AG09319 (cell line): ENCODE results near the gene WDR83.

Experiments used
- DNase-seq: peaks from one replicate; pipeline ENCODE4 v3.0.0-alpha.2; 2010; ENCODE audit warnings: low read depth; ENCODE audit errors: extremely low read depth
- TF ChIP-seq, protein P1 (sequence below): IDR thresholded peaks from 2 replicates; pipeline ENCODE4 v1.5.1; 2011; ENCODE audit warnings: low read depth, mild to moderate bottlenecking, inconsistent platforms, low read length, moderate library complexity

Gene WDR83

DNA sequence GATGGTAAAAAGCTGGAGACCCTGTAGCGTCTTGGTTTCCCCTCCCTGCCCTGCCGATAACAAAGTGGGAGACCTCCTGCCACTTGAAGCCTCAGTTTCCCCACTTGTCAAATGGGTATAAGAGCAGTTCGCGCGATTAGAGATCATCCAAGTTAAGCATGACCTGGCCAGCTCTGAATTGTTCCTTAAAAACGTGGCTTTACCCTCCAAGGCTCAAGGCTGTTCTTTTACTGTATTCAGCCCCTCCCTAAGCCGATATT, 56.7 kb downstream of the WDR83 start:
- TF ChIP-seq, protein P1, sequence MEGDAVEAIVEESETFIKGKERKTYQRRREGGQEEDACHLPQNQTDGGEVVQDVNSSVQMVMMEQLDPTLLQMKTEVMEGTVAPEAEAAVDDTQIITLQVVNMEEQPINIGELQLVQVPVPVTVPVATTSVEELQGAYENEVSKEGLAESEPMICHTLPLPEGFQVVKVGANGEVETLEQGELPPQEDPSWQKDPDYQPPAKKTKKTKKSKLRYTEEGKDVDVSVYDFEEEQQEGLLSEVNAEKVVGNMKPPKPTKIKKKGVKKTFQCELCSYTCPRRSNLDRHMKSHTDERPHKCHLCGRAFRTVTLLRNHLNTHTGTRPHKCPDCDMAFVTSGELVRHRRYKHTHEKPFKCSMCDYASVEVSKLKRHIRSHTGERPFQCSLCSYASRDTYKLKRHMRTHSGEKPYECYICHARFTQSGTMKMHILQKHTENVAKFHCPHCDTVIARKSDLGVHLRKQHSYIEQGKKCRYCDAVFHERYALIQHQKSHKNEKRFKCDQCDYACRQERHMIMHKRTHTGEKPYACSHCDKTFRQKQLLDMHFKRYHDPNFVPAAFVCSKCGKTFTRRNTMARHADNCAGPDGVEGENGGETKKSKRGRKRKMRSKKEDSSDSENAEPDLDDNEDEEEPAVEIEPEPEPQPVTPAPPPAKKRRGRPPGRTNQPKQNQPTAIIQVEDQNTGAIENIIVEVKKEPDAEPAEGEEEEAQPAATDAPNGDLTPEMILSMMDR, result no peak
- DNase-seq, result no peak

DNA sequence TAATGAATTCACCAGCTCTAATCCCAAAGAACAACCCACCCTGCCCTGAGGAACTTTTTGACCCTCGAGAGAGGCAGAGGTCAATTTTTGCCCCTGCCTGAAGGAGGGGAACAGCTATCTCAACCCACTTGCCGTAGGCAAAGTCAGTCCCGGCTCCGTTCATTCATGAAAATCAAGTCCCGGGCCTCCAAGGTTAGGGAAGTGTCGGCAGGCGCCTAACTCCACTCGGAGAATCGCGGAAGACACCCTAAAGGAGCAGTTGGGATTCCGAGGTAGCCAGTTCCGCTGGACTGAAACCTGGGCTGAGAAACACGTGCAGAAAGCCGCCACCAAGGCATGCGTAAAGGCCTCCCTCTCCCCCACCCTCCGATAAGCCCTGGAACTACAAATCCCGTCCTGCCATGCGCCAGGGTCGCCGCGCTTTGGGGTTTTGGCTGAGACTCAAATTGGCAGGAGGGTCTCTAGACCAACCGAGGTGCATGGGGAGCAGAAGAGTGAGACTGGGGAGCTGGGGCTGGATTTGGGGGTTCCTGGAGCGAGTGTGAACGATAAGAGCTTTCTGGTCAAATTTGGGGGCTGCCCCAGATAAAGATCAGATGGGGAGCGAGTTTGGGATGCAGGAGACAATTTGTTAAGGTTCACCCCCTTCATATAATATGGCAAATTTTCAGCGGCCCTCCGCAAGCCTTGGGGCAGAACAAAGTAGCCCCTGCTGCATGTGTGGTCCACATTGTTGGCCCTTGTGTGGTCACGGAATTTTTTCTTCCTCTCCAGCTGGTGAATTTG, 57.2 kb downstream of the WDR83 start, which contains the start of gene TNPO2:
Gene TNPO2, minus strand, starts transcription at position 292 of the 786 bp plus-strand sequence. CDS start 2,955 bp downstream, outside the sequence.
- no peak for DNase-seq
- TF ChIP-seq, protein P1, result no peak
